Measurements from ENCODE around the gene LMAN2L. TPM values are rescaled to one million over a fixed set of nuclear protein-coding genes. Genes with fewer than 3 reads are reported as not detected.

LMAN2L gene
- total RNA-seq, 2 donors from 2014 or later, result 9.1 to 12.8 TPM

GRCh38 chr2:96753661-96754282, 13.9 kb upstream of the LMAN2L start:
- Histone ChIP-seq H3K4me1 (ENCODE audit: control insufficient read depth in 1 of 2, low read depth in 2 of 2) (no peaks in the 10 kb centered on the region), H3K27me3 (replicated peaks; ENCODE audit: insufficient read depth) (no peaks in the 10 kb centered on the region), H3K36me3 (no peaks in the 10 kb centered on the region), H3K4me3 (no peak overlapping the region), H3K27ac (no peak overlapping the region), H3K9me3 (no peaks in the 10 kb centered on the region)
- ATAC-seq (ENCODE audit: insufficient number of reproducible peaks, low FRiP score, low read depth) (no peak), DNase-seq (ENCODE audit: low spot score) (no peak)
- TF ChIP-seq CTCF (IDR thresholded peaks at IDR 0.05), result no peak

GRCh38 chr2:96751800-96752199, 11.9 kb upstream of the LMAN2L start:
- Histone ChIP-seq H3K4me1 (ENCODE audit: control insufficient read depth in 1 of 2, low read depth in 2 of 2) (no peaks in the 10 kb centered on the region), H3K4me3 (no peak overlapping the region), H3K27me3 (replicated peaks; ENCODE audit: insufficient read depth) (no peaks in the 10 kb centered on the region), H3K9me3 (no peaks in the 10 kb centered on the region), H3K36me3 (no peaks in the 10 kb centered on the region), H3K27ac (no peak overlapping the region)
- no peak for ATAC-seq (ENCODE audit: insufficient number of reproducible peaks, low FRiP score, low read depth)
- no peak for DNase-seq (ENCODE audit: low spot score)
- TF ChIP-seq CTCF (IDR thresholded peaks at IDR 0.05), result no peak

- no peak for ATAC-seq (ENCODE audit: insufficient number of reproducible peaks, low FRiP score, low read depth)
- no peak overlapping the region for H3K27ac ChIP-seq
Measured at GRCh38 chr2:96747061-96747617, 7.3 kb upstream of the LMAN2L start.

GRCh38 chr2:96739076-96739632, 710 bp downstream of the LMAN2L start:
- DNase-seq (ENCODE audit: low spot score) (no peak), ATAC-seq (ENCODE audit: insufficient number of reproducible peaks, low FRiP score, low read depth) (no peak)
- no peak for TF ChIP-seq CTCF (IDR thresholded peaks at IDR 0.05)
- peak overlapping the region; percentile 86 for H3K4me3 ChIP-seq
- peak overlapping the region; percentile 19 to 47 for H3K27ac ChIP-seq
- peaks cover 2% of the 10 kb centered on the region for H3K36me3 ChIP-seq
- no peaks in the 10 kb centered on the region for H3K27me3 ChIP-seq (replicated peaks; ENCODE audit: insufficient read depth)
- H3K4me1 ChIP-seq (ENCODE audit: control insufficient read depth in 1 of 2, low read depth in 2 of 2), result peaks cover 5 to 59% of the 10 kb centered on the region in 2 donors
- no peaks in the 10 kb centered on the region for H3K9me3 ChIP-seq

More at GRCh38 chr2:96747061-96747617, 7.3 kb upstream of the LMAN2L start:
- DNase-seq (ENCODE audit: low spot score), result no peak
- H3K27me3 ChIP-seq (replicated peaks; ENCODE audit: insufficient read depth), result no peaks in the 10 kb centered on the region
- H3K4me3 ChIP-seq, result no peak overlapping the region
- no peaks in the 10 kb centered on the region for H3K36me3 ChIP-seq
- H3K4me1 ChIP-seq (ENCODE audit: control insufficient read depth in 1 of 2, low read depth in 2 of 2), result no peaks in the 10 kb centered on the region
- no peak for TF ChIP-seq CTCF (IDR thresholded peaks at IDR 0.05)
- no peaks in the 10 kb centered on the region for H3K9me3 ChIP-seq

GRCh38 chr2:96737831-96738230, 2.0 kb downstream of the LMAN2L start:
- Histone ChIP-seq H3K36me3 (peaks cover 14% of the 10 kb centered on the region), H3K27me3 (replicated peaks; ENCODE audit: insufficient read depth) (no peaks in the 10 kb centered on the region), H3K4me3 (no peak overlapping the region), H3K27ac (no peak overlapping the region), H3K4me1 (ENCODE audit: control insufficient read depth in 1 of 2, low read depth in 2 of 2) (peaks cover 5 to 59% of the 10 kb centered on the region in 2 donors), H3K9me3 (no peaks in the 10 kb centered on the region)
- ATAC-seq (ENCODE audit: insufficient number of reproducible peaks, low FRiP score, low read depth) (no peak), DNase-seq (ENCODE audit: low spot score) (no peak)
- TF ChIP-seq CTCF (IDR thresholded peaks at IDR 0.05), result no peak
